HG03457 (cell line): Measurements from ENCODE around the gene SPATA13.
"Not testable (repeated sequence)": the region's sequence is repeated elsewhere in the genome, so short reads cannot be mapped to it uniquely, and the experiment has no call there.

ENCODE experiments used
- ATAC-seq: cut with Tn5 transposase; IDR thresholded peaks from one replicate; pipeline ENCODE4 v1.9.1; 2021; ENCODE audit warnings: moderate number of reproducible peaks; ENCODE audit not compliant: unreplicated experiment

Gene SPATA13

DNA sequence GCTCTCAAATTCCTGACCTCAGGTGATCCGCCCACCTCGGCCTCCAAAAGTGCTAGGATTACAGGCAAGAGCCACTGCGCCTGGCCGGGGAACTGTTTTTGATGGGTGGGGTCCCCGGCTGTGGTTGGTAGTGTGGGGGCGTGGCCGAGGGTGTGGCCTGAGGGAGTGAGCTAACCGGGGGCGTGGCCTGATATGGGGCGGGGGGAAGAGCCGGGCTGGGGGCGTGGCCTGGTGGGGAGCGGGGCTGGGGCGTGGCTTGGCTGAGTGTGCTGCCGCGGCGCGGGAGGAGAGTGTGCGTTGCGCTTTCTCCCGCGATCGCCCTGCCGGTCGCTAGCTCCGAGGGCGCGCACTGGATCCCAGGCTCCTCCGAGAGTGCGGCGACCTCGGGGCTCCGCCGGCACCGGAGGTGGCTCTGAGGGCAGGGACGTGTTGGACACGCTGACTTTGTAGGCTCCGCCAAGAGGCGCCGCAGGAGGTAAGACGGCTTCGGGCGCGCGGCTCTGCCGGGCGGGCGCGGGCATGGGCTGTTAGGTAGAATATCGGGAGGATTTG lies at the start of gene SPATA13:
Gene SPATA13, plus strand, starts transcription at position 263 of the 552 bp plus-strand sequence. CDS start 62,210 bp downstream, outside the sequence.
- no peak for ATAC-seq

DNA sequence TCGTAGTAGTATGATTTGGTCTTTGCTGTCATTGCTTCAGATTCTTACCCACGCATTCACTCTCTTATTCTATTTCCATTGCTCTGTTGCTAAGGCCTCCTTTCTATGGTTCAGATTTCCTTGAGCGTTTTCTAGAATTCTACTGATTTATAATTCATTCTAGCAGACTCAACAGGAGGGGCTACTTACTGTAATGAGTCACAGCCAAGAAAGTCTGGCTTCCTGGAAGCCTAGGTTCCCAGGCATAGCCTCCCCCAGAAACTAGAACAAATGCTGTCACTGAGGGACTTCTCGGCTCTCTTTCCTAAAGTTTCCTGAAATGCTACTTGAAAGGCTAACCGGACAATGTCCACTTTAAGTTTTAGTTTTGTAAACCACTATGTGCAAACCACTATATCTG lies 47.7 kb upstream of the SPATA13 start:
- no peak for ATAC-seq

DNA sequence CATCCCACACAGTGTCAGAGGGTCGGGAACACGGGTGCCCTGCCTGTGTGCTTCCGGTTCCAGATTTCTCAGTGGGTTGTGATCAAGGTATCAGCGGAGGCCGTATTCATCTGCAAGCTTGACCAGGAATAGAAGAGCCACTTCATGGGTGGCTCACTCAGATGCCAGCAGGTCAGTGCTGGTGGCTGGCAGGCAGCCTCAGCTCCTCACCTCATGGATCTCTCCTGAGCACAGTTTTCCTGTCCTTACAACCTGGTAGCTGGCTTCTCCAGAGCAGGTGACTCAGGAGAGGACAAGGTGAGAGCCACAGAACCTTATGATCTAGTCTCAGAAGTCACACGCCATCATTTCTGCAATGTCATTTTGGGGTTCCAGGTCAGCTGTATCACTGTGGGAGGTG lies 44.8 kb upstream of the SPATA13 start:
- ATAC-seq: no peak

DNA sequence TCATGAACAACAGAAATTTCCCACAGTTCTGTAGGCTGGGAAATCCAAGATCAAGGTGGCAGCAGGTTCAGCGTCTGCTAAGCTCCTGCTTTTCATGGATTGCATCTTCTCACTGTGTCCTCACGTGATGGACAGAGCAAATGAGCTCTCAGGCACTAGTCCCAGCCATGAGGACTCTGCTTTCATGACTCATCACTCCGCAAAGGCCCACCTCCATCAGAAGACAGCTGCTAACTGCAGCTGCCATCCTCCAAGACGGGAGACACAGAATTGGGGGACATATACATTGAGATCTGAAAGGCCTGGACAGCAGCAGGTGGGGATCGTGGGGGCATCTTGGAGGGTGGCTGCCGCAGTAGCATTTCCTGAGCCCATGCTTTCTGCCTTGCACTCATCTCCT lies 44.4 kb upstream of the SPATA13 start:
- no peak for ATAC-seq

DNA sequence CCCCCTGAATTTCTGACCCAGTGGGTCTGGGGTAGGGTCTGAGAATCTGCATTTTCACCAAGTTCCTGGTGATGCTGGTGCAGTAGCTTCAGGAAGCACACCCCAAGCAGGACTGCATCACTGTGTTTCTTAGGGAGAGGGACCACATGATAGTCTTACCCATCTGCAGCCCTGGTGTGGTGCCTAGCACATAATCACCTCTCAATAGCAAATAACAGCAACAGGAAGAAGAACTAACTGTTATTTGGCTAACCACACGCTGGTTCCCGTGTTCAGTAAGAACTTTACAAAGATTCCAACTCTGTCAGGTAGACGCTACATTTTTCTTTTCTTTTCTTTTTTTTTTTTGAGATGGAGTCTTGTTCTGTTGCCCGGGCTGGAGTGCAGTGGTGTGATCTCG lies 41.9 kb upstream of the SPATA13 start:
- no peak for ATAC-seq

DNA sequence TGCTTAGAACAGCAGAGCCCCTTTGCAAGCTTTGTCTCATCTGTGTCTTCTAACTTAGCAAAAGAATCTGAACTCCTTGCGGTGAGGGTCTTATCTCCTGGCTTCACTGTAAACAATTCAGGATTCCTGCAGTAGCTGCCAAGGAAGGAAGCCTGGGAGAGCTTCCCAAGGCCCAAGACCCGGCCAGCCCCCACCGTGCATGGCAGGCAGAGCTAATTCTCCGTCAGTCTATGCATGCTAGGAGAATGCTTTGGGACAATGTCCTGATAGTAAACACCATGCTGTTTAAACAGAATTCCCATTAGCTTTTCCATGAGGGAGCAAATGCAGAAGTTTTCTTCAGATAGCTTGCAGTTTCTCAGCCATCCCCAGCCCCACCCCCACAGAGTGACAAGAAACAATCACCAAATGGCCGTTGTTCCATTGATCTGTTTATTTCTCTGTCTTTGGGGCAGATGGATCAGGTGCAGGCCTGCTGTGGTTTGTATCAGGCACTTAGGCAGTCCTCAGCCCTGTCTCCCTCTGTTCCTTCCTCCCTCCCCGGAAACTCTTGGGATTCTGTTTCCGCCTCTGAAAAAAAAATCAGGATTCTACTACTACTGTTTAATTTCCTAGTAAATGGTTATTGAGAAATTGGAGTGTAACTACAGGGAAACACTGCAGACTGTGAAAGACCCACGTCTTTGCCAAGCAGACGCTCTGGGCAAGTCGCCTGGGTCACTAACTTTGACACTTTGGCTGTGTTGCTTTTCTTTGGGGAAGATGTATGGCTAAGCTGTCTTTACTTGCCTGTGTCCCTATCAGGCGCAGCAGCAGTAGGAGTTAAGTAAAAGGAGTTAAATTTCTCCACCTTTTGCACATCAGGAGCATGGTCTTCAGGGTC lies 40.7 kb upstream of the SPATA13 start:
- ATAC-seq: no peak

DNA sequence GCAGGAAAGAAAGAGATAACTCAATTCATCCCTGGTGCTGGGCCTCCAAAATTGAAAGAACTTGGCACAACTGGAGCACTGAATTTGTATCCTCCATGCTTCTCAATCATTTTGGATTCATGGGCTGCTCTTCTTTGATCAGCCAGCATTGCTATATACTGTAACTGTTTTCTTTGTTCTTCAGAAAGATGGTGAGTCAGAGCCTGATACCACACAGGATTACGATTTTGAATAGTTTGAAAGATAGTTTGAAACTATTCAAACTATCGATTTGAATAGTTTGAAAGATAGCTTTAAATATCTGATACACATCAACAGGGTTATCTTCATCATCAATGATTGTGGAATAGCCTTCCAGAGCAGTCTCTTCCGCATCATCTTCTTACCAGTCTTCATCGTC lies 38.5 kb upstream of the SPATA13 start:
- ATAC-seq: not testable (repeated sequence)

DNA sequence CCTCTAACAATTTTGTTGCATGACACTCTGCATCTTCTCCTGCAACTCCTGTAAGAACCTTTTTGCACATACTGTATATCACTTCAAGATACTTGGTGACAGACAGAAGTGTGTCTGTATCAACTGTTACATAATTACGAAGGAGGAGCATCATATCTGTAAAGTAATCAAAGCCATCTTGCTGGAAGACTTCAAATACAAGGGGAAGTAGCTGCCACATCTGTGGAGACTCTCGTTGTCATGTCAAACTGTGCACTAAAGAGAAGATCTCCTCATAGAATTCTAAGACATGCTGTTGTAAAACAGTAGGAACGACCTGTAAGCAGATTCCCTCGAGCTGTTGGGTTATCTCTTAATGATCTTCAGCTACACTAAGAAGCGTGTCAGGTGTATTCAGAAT lies 38.0 kb upstream of the SPATA13 start:
- ATAC-seq: no peak

DNA sequence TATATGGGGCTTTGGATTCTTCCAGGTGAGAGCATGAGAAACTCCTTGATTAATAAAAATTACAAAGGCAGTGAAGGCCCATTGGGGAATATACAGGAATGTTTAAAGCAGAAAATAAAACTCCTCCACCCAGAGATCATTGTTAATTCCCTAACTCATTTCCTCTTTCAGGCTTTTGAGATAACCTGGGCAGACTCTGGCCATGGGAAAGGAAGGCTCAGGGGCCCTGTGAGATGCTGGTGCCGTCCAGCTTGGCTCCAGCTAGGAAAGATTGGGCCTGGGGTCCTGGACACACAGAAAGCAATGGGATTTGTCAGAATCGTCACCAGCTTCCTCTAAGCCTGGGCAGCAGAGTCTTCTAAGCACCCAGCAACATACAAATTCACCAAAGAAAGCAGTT lies 36.8 kb upstream of the SPATA13 start:
- ATAC-seq: no peak

DNA sequence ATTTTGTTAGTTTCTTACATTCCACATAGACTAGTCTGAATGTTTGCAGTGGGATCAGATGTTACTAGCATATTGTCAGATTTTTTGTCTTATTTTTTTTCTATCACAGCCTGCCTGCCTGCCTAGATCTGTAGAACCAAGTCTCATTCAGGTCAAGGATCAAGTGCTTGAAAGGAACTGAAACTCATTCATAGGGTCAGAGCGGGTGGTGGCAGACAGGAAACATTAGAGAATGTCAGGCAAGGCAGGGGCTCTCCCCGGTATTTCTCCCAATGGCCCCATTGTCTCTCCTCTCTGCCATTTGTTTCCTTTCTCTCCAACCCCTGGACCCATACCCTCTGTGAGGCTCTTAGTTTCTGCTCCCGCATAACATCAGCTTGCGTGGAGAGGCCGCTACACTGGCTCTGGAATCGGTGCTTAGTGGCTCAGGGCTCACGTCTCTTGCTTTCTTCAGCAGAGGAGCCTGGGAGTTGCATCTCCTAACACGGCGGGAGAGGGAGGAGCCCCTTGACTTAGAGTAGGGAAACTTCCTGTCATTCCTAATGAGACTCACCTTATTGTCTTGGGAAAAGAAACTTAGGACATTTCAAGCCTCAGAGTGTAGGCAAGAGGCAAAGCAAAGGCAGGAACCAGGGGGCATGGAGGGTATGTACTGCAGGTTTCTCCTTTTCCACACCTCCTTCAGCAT lies 35.6 kb upstream of the SPATA13 start:
- ATAC-seq: peak; percentile 89

DNA sequence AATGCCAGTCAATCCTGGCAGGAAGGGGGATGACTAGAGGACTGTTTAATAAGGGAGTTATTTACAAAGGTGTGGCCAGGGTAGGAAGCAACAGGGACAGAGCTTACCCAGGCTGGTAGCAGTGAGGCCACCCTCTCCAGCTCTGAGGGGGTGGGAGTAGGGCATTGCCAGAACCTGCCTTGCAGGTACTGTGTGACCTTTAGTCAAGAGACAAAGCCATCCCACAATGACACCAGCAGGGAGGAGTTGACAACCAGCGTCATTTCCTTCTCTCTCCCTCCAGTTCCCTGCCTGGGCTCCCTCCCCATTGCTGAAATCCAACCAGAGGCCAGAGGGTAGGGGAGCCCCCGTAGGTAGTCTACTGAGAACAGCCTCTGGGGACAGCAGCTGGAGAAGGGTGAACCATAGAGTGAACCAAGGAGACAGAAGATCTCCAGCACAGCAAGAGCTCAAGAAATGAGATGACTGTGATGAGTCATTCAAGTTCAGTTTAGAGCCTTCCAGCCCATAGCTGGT lies 33.3 kb upstream of the SPATA13 start:
- no peak for ATAC-seq

DNA sequence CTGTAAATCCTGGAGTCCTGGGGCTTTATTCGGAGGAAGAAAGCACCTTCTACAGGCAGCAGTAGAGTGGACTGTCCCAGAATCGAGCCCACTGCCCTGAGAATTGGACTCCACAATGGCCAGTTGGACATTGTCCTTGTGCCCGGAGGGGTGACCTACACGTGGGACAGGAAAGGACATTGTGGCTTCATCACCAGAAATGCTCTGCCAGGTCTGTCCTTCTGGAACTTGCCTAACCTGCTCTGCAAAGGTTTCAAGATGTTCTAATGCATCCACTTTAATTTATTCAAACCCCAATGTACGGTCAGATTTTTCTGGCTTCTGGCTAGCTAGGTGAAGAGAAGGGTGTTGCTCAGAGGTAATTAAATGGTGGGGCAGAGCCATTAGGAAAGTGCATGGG lies 32.4 kb upstream of the SPATA13 start:
- ATAC-seq: no peak

DNA sequence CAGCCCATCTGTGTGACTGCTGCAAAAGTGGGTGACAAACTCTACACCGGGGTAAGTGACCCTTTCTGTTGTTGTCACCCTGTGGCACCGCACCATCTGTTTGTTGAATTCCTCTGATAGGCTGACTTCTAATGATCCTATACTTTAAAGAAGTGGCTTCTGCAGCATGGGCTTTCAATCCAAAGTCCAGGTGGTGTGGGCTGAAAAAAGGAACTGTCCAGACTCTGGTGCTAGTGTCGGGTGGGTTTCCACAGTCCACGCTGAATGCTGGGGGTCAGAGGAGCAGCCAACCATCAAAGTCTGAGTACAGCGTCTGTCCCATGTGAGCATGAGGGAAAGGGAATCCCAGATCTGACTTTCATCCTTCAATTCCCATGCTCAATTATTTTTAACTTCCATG lies 31.6 kb upstream of the SPATA13 start:
- no peak for ATAC-seq

DNA sequence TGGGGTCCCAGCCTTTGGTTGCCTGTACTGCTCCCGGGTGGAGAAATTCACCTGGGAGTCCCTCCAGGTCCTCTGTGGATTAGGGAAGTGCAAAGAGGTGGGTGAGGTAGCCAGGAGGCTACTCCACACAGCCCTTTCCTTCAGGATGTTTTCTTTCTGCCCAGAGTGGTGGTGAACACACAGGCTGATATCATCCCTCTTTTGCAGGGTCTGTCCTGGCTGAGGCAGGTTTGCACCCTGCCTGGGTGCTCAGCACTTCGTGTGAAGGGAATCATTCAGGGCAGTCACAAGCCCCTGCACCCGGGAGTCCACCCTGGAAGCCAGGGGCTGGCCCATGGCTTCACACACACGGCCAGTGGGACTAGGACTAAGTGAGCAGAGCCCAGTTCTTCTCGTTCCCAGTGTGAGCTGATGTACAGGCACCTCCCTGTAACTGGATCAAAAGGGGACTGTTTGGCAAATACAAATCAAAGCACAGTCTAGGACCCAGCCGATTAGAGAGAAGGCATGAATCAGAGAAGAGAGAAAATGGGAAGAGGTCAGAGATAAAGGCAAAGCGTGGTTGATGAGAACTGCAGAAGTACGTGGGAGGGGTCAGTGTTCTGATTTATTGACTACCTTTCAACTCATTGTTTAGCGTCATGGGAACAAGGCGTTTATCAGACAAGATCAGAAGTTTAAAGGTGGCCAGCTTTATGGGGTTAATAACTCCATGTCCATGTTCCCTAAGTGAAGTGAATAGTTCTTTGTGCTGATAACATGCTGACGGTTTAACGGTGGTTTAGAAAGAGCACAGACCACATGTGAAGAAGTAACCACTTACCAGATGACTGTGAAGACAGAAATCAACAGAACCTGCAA lies 30.4 kb upstream of the SPATA13 start:
- no peak for ATAC-seq

DNA sequence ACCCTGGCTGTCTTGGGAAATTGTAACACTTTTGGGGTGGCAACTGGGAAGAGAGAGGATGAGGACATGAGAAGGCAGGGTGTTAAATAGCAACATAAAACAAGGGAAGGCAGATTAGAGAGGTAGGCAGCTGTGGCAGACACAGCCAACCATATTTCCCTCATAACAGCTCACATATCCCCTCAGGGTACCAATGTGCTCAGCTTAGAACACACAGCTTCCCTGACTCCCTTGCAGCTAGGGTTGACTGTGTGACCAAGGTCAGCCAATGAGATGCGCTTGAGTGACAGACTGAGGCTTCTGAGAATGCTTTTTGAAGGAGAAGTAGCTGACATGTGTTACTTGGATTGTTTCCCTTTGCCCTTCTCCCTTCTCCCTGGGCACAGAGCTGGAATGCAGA lies 28.8 kb upstream of the SPATA13 start:
- no peak for ATAC-seq

DNA sequence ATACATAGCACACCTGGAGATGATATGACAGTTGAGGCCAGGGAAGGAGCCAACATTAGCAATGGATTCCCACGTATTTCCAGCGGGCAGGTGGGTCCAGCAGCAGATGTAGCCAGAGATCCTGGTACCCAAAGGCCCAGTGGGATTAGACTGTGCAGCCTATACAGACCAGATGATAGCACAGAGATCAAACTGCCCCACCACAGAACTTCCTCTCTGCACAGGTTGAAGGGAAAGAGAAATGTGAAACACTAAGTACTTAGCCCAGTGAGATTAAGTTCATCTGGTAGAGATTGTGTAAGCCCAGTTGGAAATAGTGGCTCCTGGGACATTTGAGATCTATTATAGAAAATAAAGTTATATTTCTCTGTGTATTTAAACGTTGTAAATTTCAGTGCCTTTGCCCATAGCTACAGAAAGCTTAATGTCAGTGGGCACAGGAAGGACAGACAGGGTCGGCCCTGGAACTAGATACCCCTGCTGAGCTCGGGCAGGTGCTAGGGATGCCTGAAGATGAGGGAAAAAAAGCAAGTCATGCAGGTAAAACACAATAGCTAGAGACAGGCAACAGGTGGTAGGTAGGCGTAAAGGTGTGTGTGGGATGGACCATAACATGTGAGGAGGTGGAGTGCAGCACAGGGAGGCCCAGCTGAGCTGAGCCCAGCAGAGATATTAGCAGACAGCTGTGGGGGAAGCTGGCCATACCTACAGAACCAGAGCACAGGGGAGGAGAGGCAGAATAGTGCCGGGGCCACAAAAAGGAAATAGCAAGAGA lies 27.3 kb upstream of the SPATA13 start:
- ATAC-seq: no peak

DNA sequence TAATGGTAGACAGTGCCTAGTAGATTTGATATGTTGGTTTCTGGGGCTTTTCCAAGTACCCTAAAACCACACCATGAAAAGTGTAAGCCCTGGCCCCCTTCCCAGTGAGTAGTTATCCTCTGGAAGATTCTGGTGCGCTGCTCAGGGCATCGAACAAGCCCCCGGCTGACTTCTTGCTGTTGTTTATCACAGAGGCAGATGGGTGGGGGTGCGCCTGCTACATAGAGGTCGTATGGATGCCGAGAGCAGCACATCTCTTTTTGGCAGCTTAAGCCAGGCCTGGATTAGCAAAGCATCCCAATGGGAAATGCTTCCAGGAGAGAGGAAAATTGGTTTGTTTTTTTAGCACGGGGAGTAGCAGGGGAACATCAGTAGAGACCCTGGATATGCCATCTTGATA lies 26.3 kb upstream of the SPATA13 start:
- ATAC-seq: no peak

DNA sequence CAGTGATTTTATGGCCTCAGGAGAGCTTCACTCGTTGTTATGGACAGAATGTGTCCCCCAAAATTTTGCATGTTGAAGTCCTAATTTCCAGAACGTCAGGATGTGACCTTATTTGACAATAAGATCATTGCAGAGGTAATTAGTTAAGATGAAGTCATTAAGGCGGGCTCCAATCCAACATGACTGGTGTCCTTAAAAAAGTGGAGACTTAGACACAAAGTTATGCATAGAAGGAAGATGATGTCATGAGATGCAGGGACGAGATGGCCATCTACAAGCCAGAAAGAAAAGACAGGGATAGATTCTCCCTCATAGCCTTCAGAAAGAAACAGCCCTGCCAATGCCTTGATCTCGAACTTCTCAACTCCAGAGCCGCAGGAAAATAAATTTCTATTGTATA lies 25.8 kb upstream of the SPATA13 start:
- ATAC-seq: no peak

DNA sequence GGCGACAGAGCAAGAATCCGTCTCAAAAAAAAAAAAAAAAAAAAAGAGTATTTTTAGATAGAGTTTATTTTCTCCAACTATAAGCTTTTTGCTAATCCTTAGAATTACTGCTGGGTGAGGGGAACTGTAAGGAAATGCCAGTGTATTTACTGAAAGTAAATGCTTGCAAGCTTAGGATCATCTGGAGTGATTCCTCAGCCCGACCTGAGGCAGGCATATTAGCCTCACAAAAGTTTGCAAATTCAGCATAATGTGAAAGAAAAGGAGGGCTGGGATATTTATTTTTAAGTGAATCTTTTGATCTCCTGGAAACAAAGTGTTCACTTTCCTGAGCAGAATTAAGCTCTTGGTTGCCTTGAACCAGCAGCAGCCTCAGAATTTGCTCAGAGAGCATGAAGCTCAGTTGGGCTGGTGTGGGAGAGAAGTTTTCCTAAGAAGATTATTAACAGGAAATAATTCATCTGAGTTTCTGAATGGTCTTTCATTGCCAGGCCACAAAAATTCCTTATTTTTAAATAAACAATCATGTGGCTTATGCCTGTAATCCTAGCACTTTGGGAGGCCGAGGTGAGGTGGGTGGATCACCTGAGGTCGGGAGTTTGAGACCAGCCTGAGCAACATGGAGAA lies 24.7 kb upstream of the SPATA13 start:
- ATAC-seq: no peak

DNA sequence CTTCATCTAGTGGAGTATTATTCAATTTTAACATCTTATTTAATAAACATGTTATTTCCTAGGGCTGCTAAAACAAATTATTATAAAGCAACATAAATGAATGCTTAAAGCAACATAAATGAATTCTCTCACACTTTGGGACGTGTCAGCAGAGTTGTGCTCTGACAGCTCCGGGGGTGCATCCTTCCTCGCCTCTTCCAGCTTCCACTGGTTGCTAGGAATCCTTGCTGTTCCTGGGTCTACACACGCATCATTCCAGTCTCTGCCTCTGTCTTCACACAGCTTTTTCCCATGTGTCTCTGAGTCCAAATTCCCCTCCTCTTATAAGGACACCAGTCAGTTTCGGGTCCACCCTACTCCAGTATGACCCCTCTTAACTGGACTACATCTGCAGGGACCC lies 21.6 kb upstream of the SPATA13 start:
- ATAC-seq: no peak
